Caco-2 (cell line): ENCODE results near the gene SMKR1. TPM values are rescaled to one million over a fixed set of nuclear protein-coding genes. Genes with fewer than 3 reads are reported as not detected.
"Not testable (repeated sequence)": the region's sequence is repeated elsewhere in the genome, so short reads cannot be mapped to it uniquely, and the experiment has no call there.

ENCODE experiments used
- BruUV-seq: library from RNA; stranded (reverse); fragments of 400-500 nt; replicated peaks from 2 replicates; lab custom pipeline; 2021; lab: Mats Ljungman, UMichigan
- CTCF ChIA-PET: fragments of 300-600 bp; sonication (Branson Sonifier 250); formaldehyde crosslinking; loops from one replicate; lab custom pipeline; 2022; ENCODE audit warnings: antibody characterized with exemption; lab: Charles Lee
- POLR2A ChIA-PET: fragments of 300-600 bp; sonication (Branson Sonifier 250); formaldehyde crosslinking; loops from one replicate; lab custom pipeline; 2022; ENCODE audit warnings: antibody characterized with exemption; lab: Charles Lee
- DNase-seq, 2 experiments: peaks; one replicate each; pipeline versions ENCODE4 v3.0.0 to v3.0.0-alpha.2; 2020 to 2022
- H3K27me3 ChIP-seq: replicated peaks from 2 replicates; pipeline ENCODE4 v1.6.0; 2011; ENCODE audit warnings: low read length; ENCODE audit not compliant: control insufficient read depth, insufficient read depth
- H3K36me3 ChIP-seq: 2 replicates; pipeline ENCODE4 v1.5.1; 2011; ENCODE audit warnings: low read length; ENCODE audit not compliant: control insufficient read depth, insufficient read depth
- H3K4me1 ChIP-seq: fragments of 250-450 bp; sonication (Bioruptor Pico); 2 replicates; pipeline ENCODE4 v1.5.1; 2020; ENCODE audit warnings: mild to moderate bottlenecking
- H3K4me3 ChIP-seq: 2 replicates; pipeline ENCODE4 v1.5.1; 2011; ENCODE audit warnings: low read depth, mild to moderate bottlenecking, control low read depth, low read length
- H3K9me3 ChIP-seq: fragments of 250-450 bp; sonication (Bioruptor Pico); 2 replicates; pipeline ENCODE4 v1.5.1; 2020; ENCODE audit warnings: mild to moderate bottlenecking, moderate library complexity
- H3K27ac Mint-ChIP-seq: one replicate; pipeline ENCODE4 v1.8.0; 2022; ENCODE audit warnings: mixed read lengths; ENCODE audit not compliant: unreplicated experiment
- H3K27me3 Mint-ChIP-seq: one replicate; pipeline ENCODE4 v1.8.0; 2022; ENCODE audit warnings: mixed read lengths; ENCODE audit not compliant: insufficient read depth, unreplicated experiment
- H3K36me3 Mint-ChIP-seq: one replicate; pipeline ENCODE4 v1.8.0; 2022; ENCODE audit warnings: mild to moderate bottlenecking, mixed read lengths; ENCODE audit not compliant: insufficient read depth, unreplicated experiment
- H3K4me1 Mint-ChIP-seq: one replicate; pipeline ENCODE4 v1.8.0; 2022; ENCODE audit warnings: low read depth, mixed read lengths; ENCODE audit not compliant: unreplicated experiment
- H3K4me3 Mint-ChIP-seq: one replicate; pipeline ENCODE4 v1.8.0; 2022; ENCODE audit warnings: mild to moderate bottlenecking, moderate library complexity, mixed read lengths; ENCODE audit not compliant: unreplicated experiment
- H3K9me3 Mint-ChIP-seq: one replicate; pipeline ENCODE4 v1.8.0; 2022; ENCODE audit warnings: mixed read lengths; ENCODE audit not compliant: unreplicated experiment
- intact Hi-C: fragments of 100-400 bp; cut with micrococcal nuclease; formaldehyde crosslinking; loops from one replicate; pipeline ENCODE4 v1.10.0; 2022; ENCODE audit not compliant: unreplicated experiment
- total RNA-seq: library from RNA; stranded (reverse); gene quantifications from 2 replicates; pipeline ENCODE4 v1.2.3, GENCODE V29; 2022
- TF ChIP-seq, protein P1 (sequence below), 2 experiments: fragments of 200-600 bp in 1 of 2; IDR thresholded peaks; 1 replicate in 1 of 2; 2 replicates in 1 of 2; pipeline versions ENCODE4 v1.5.1 to v1.8.0; 2011 to 2022; ENCODE audit warnings: antibody characterized with exemption in 1 of 2, control low read depth in 1 of 2, inconsistent platforms in 1 of 2, low read depth in 1 of 2, low read length in 1 of 2, mild to moderate bottlenecking in 1 of 2, moderate library complexity in 1 of 2; ENCODE audit not compliant: insufficient read depth in 1 of 2, severe bottlenecking in 1 of 2, unreplicated experiment in 1 of 2

SMKR1 gene
- total RNA-seq, 1 experiment from 2014 or later = not detected

DNA sequence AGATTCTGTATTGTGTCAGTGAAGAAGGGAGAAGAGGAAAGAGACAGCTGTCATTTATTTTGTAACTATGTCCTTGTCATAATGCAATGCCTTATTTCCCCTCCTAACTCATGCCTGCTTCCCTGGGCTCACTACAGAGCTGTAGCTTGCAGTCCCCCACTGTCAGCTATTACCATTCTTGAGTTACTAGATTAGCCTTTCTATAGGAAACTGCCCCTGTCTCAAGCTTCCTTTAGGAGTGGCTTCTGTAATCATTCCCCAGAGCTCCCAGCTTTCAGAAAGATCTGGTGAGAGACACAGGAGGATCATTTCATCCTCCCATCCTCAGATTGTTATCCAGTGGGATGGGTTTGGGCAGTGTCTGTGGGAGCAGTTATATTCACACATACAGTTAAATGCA is 32.4 kb upstream of the SMKR1 start:
- Mint-ChIP-seq H3K27me3 (no peaks in the 10 kb centered on the region), H3K9me3 (no peaks in the 10 kb centered on the region), H3K4me1 (no peaks in the 10 kb centered on the region), H3K27ac (no peak overlapping the region), H3K36me3 (no peaks in the 10 kb centered on the region), H3K4me3 (no peak overlapping the region)
- BruUV-seq = no TSS peak
- ChIA-PET CTCF (interaction anchor here (0.6 kb wide), 1 partner anchor 61 kb away, joined by 3 read pairs; no protein-coding TSS in a partner anchor), POLR2A (no interaction called here)
- TF ChIP-seq, protein P1, sequence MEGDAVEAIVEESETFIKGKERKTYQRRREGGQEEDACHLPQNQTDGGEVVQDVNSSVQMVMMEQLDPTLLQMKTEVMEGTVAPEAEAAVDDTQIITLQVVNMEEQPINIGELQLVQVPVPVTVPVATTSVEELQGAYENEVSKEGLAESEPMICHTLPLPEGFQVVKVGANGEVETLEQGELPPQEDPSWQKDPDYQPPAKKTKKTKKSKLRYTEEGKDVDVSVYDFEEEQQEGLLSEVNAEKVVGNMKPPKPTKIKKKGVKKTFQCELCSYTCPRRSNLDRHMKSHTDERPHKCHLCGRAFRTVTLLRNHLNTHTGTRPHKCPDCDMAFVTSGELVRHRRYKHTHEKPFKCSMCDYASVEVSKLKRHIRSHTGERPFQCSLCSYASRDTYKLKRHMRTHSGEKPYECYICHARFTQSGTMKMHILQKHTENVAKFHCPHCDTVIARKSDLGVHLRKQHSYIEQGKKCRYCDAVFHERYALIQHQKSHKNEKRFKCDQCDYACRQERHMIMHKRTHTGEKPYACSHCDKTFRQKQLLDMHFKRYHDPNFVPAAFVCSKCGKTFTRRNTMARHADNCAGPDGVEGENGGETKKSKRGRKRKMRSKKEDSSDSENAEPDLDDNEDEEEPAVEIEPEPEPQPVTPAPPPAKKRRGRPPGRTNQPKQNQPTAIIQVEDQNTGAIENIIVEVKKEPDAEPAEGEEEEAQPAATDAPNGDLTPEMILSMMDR (IDR thresholded peaks at IDR 0.05; ENCODE audit: insufficient read depth in 1 of 2, low read depth in 1 of 2, low read length in 1 of 2, severe bottlenecking in 1 of 2, unreplicated experiment in 1 of 2) = no peak
- no peaks in the 10 kb centered on the region for H3K36me3 ChIP-seq
- H3K9me3 ChIP-seq = no peaks in the 10 kb centered on the region
- H3K4me3 ChIP-seq = no peak overlapping the region
- H3K27me3 ChIP-seq = no peaks in the 10 kb centered on the region
- no peaks in the 10 kb centered on the region for H3K4me1 ChIP-seq
- intact Hi-C loops = no loop called here
- DNase-seq = no peak

- Histone ChIP-seq H3K4me3 (no peak overlapping the region), H3K9me3 (no peaks in the 10 kb centered on the region), H3K36me3 (no peaks in the 10 kb centered on the region), H3K4me1 (no peaks in the 10 kb centered on the region), H3K27me3 (no peaks in the 10 kb centered on the region)
- ChIA-PET CTCF (interaction anchor here (0.6 kb wide), 1 partner anchor 62 kb away, joined by 3 read pairs; no protein-coding TSS in a partner anchor), POLR2A (no interaction called here)
- Mint-ChIP-seq H3K27me3 (no peaks in the 10 kb centered on the region), H3K4me3 (no peak overlapping the region), H3K9me3 (no peaks in the 10 kb centered on the region), H3K4me1 (no peaks in the 10 kb centered on the region), H3K27ac (no peak overlapping the region), H3K36me3 (no peaks in the 10 kb centered on the region)
- TF ChIP-seq, protein P1 (IDR thresholded peaks at IDR 0.05; ENCODE audit: insufficient read depth in 1 of 2, low read depth in 1 of 2, low read length in 1 of 2, severe bottlenecking in 1 of 2, unreplicated experiment in 1 of 2) = no peak
- no TSS peak for BruUV-seq
- no peak for DNase-seq
- intact Hi-C loops = no loop called here
These were observed 31.9 kb upstream of the SMKR1 start for GRCh38 chr7:129470411-129470810.

DNA sequence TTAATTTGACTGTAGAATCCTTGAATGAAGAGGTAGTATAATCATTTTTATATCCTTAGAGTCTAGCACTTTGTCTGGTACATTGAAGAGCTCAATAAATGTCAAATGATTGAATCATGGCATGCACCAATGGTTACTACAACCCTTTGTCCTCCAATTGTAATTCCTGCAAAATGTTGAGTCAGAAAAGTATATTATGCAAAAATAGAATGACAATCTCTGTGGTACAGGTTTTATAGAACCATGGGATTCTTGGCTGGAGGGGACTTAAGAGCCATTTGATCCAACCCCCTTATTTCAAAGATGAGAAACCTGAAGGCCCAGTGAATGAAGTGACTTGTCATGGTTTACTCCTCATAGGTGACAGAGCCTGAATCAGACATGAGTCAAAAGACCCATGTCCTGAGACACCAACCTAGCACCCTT is 30.9 kb upstream of the SMKR1 start:
- Histone ChIP-seq H3K36me3 (no peaks in the 10 kb centered on the region), H3K27me3 (no peaks in the 10 kb centered on the region), H3K4me3 (no peak overlapping the region), H3K4me1 (no peaks in the 10 kb centered on the region), H3K9me3 (no peaks in the 10 kb centered on the region)
- TF ChIP-seq, protein P1 (IDR thresholded peaks at IDR 0.05; ENCODE audit: insufficient read depth in 1 of 2, low read depth in 1 of 2, low read length in 1 of 2, severe bottlenecking in 1 of 2, unreplicated experiment in 1 of 2) = no peak
- Mint-ChIP-seq H3K36me3 (no peaks in the 10 kb centered on the region), H3K27me3 (no peaks in the 10 kb centered on the region), H3K4me1 (no peaks in the 10 kb centered on the region), H3K9me3 (no peaks in the 10 kb centered on the region), H3K27ac (no peak overlapping the region), H3K4me3 (no peak overlapping the region)
- DNase-seq = no peak
- ChIA-PET CTCF (interaction anchor here (0.5 to 1.3 kb wide), 2 partner anchors 253 to 1282 kb away, joined by 3 to 4 read pairs; no protein-coding TSS in a partner anchor), POLR2A (no interaction called here)
- intact Hi-C loops = no loop called here
- no TSS peak for BruUV-seq

- intact Hi-C loops, H3K4me3 ChIP-seq, BruUV-seq, H3K4me1 Mint-ChIP-seq, H3K9me3 ChIP-seq, H3K4me3 Mint-ChIP-seq, H3K27me3 ChIP-seq, H3K36me3 Mint-ChIP-seq, DNase-seq, H3K4me1 ChIP-seq, H3K27ac Mint-ChIP-seq, H3K9me3 Mint-ChIP-seq, H3K27me3 Mint-ChIP-seq, POLR2A ChIA-PET, CTCF ChIA-PET, H3K36me3 ChIP-seq: not testable (repeated sequence)
These were observed 26.4 kb upstream of the SMKR1 start for GRCh38 chr7:129475931-129476330.

- H3K4me3 Mint-ChIP-seq, CTCF ChIA-PET, POLR2A ChIA-PET, H3K9me3 ChIP-seq, H3K36me3 Mint-ChIP-seq, DNase-seq, H3K36me3 ChIP-seq, H3K27me3 ChIP-seq, H3K9me3 Mint-ChIP-seq, intact Hi-C loops, H3K4me1 ChIP-seq, H3K4me1 Mint-ChIP-seq, BruUV-seq, H3K4me3 ChIP-seq, H3K27me3 Mint-ChIP-seq, H3K27ac Mint-ChIP-seq: not testable (repeated sequence)
These were observed 25.9 kb upstream of the SMKR1 start for GRCh38 chr7:129476398-129476797.
